Lower lobe of right lung (tissue), 2 donors: ENCODE data around the gene CXCL13. TPM values are rescaled to one million over a fixed set of nuclear protein-coding genes. Genes with fewer than 3 reads are reported as not detected.
"Not testable (repeated sequence)": the region's sequence is repeated elsewhere in the genome, so short reads cannot be mapped to it uniquely, and the experiment has no call there.

Experiments
- ATAC-seq, 2 donors: fragments of 200-7000 bp; cut with Tn5 transposase; one replicate each; pipeline ENCODE4 v1.9.1; 2020 to 2022; ENCODE audit warnings: mild to moderate bottlenecking in 2 of 2, moderate library complexity in 2 of 2
- DNase-seq: peaks from one replicate; pipeline ENCODE4 v3.0.0-alpha.2; 2020
- H3K27ac ChIP-seq: fragments of 200-600 bp; one replicate; pipeline ENCODE4 v1.8.0; 2022
- H3K27me3 ChIP-seq: fragments of 200-600 bp; one replicate; pipeline ENCODE4 v1.8.0; 2022; ENCODE audit warnings: low read depth
- H3K36me3 ChIP-seq: fragments of 200-600 bp; one replicate; pipeline ENCODE4 v1.8.0; 2022; ENCODE audit warnings: mild to moderate bottlenecking
- H3K4me1 ChIP-seq: fragments of 200-600 bp; one replicate; pipeline ENCODE4 v1.8.0; 2022
- H3K4me3 ChIP-seq: fragments of 200-600 bp; one replicate; pipeline ENCODE4 v1.8.0; 2022; ENCODE audit warnings: mild to moderate bottlenecking
- H3K9me3 ChIP-seq: fragments of 200-600 bp; one replicate; pipeline ENCODE4 v1.8.0; 2022
- CTCF ChIP-seq: fragments of 200-600 bp; IDR thresholded peaks from one replicate; pipeline ENCODE4 v1.8.0; 2022; ENCODE audit warnings: antibody characterized with exemption, mild to moderate bottlenecking
- intact Hi-C: fragments of 100-400 bp; cut with DNase I; formaldehyde crosslinking; loops from one replicate; pipeline ENCODE4 v1.11.0; 2022
- long read RNA-seq: library from polyadenylated mRNA; unstranded; transcript quantifications from one replicate; pipeline ENCODE4 v2.0.0, GENCODE V29; 2021
- total RNA-seq: library from RNA; stranded (reverse); fragmentation: NEBNext Ultra II Directional; extraction: Animal tissue kit (Norgen Biotek cat#: 25700); gene quantifications from one replicate; pipeline ENCODE4 v1.2.1, GENCODE V29; 2021
- donor health status: DM: no; HTN: yes; CAD: no; lungs with severe emphysema.

CXCL13 gene
- total RNA-seq = not detected
- long read RNA-seq = 0 reads

GRCh38 chr4:77605210-77605902 lies at the start of gene CXCL13:
TSS of gene CXCL13 (plus strand) at chr4:77605820. CDS start at chr4:77605866, 46 bp downstream.
- H3K27ac ChIP-seq = no peak within 1 kb of the TSS
- ATAC-seq (no peak), DNase-seq (no peak)
- H3K4me1 ChIP-seq = peaks cover 6% of the 10 kb centered on the region
- H3K4me3 ChIP-seq = no peak within 1 kb of the TSS
- H3K27me3 ChIP-seq = peaks cover under 1% of the 10 kb centered on the region
- no peaks in the 10 kb centered on the region for H3K36me3 ChIP-seq
- no peaks in the 10 kb centered on the region for H3K9me3 ChIP-seq
- intact Hi-C loops = loop anchor here (10.0 kb wide), 1 partner anchor 221 kb away; no protein-coding TSS in a partner anchor
- no peak for TF ChIP-seq CTCF

GRCh38 chr4:77560170-77560569 lies 45.5 kb upstream of the CXCL13 start:
- intact Hi-C loops = no loop called here
- peaks cover 15% of the 10 kb centered on the region for H3K4me1 ChIP-seq
- no peaks in the 10 kb centered on the region for H3K9me3 ChIP-seq
- DNase-seq = no peak
- no peak overlapping the region for H3K27ac ChIP-seq
- H3K36me3 ChIP-seq = no peaks in the 10 kb centered on the region
- no peak for TF ChIP-seq CTCF
- H3K4me3 ChIP-seq = no peak overlapping the region
- ATAC-seq = no peak
- no peaks in the 10 kb centered on the region for H3K27me3 ChIP-seq

GRCh38 chr4:77561720-77562119 lies 43.9 kb upstream of the CXCL13 start:
- H3K27me3 ChIP-seq, DNase-seq, H3K4me3 ChIP-seq, H3K36me3 ChIP-seq, H3K27ac ChIP-seq, intact Hi-C loops, H3K9me3 ChIP-seq, ATAC-seq: not testable (repeated sequence)
- peaks cover 18% of the 10 kb centered on the region for H3K4me1 ChIP-seq

- Histone ChIP-seq H3K27ac (peak overlapping the region; percentile 57), H3K4me1 (peaks cover 18% of the 10 kb centered on the region)
- no peak for TF ChIP-seq CTCF
Observed at GRCh38 chr4:77564231-77564630, 41.4 kb upstream of the CXCL13 start.

GRCh38 chr4:77566148-77566547 lies 39.5 kb upstream of the CXCL13 start:
- no peak for ATAC-seq
- Histone ChIP-seq H3K36me3 (no peaks in the 10 kb centered on the region), H3K4me3 (no peak overlapping the region), H3K27ac (no peak overlapping the region), H3K9me3 (no peaks in the 10 kb centered on the region), H3K4me1 (peaks cover 18% of the 10 kb centered on the region), H3K27me3 (no peaks in the 10 kb centered on the region)
- no peak for TF ChIP-seq CTCF
- intact Hi-C loops = no loop called here
- no peak for DNase-seq

More at GRCh38 chr4:77564231-77564630, 41.4 kb upstream of the CXCL13 start:
- intact Hi-C loops = no loop called here
- no peak for DNase-seq
- H3K36me3 ChIP-seq = no peaks in the 10 kb centered on the region
- H3K4me3 ChIP-seq = no peak overlapping the region
- H3K27me3 ChIP-seq = no peaks in the 10 kb centered on the region
- ATAC-seq = peak; percentile 89
- no peaks in the 10 kb centered on the region for H3K9me3 ChIP-seq

- H3K27ac ChIP-seq = no peak overlapping the region
- peaks cover 18% of the 10 kb centered on the region for H3K4me1 ChIP-seq
- ATAC-seq (no peak), DNase-seq (no peak)
- H3K36me3 ChIP-seq = no peaks in the 10 kb centered on the region
- TF ChIP-seq CTCF = no peak
- H3K27me3 ChIP-seq = no peaks in the 10 kb centered on the region
- no peaks in the 10 kb centered on the region for H3K9me3 ChIP-seq
- intact Hi-C loops = no loop called here
- no peak overlapping the region for H3K4me3 ChIP-seq
Observed at GRCh38 chr4:77567549-77567948, 38.1 kb upstream of the CXCL13 start.

- ATAC-seq, H3K4me1 ChIP-seq, H3K27ac ChIP-seq, H3K4me3 ChIP-seq, DNase-seq, H3K9me3 ChIP-seq, H3K27me3 ChIP-seq, intact Hi-C loops, H3K36me3 ChIP-seq: not testable (repeated sequence)
Observed at GRCh38 chr4:77570508-77571214, 35.0 kb upstream of the CXCL13 start.
